ENCODE results near the gene EHBP1.

Gene EHBP1

GRCh38 chr2:62844311-62845090, 139.0 kb downstream of the EHBP1 start:
- Mint-ChIP-seq H3K36me3 (peaks cover 24% of the 10 kb centered on the region), H3K27ac (no peak overlapping the region), H3K27me3 (no peaks in the 10 kb centered on the region), H3K4me3 (no peak overlapping the region), H3K9me3 (peaks cover 9% of the 10 kb centered on the region), H3K4me1 (no peaks in the 10 kb centered on the region)

- Mint-ChIP-seq H3K4me1 (no peaks in the 10 kb centered on the region), H3K4me3 (no peak overlapping the region), H3K36me3 (peaks cover 26% of the 10 kb centered on the region), H3K27ac (no peak overlapping the region), H3K9me3 (peaks cover 9% of the 10 kb centered on the region), H3K27me3 (no peaks in the 10 kb centered on the region)
Measured at GRCh38 chr2:62845256-62845655, 139.7 kb downstream of the EHBP1 start.

GRCh38 chr2:62852254-62852653, 146.7 kb downstream of the EHBP1 start:
- Mint-ChIP-seq H3K4me1 (no peaks in the 10 kb centered on the region), H3K27me3 (no peaks in the 10 kb centered on the region), H3K4me3 (no peak overlapping the region), H3K27ac (no peak overlapping the region), H3K9me3 (peaks cover 12% of the 10 kb centered on the region), H3K36me3 (peaks cover 26% of the 10 kb centered on the region)

- Mint-ChIP-seq H3K4me1 (no peaks in the 10 kb centered on the region), H3K36me3 (peaks cover 18% of the 10 kb centered on the region), H3K9me3 (peaks cover 7% of the 10 kb centered on the region), H3K27ac (no peak overlapping the region), H3K4me3 (no peak overlapping the region), H3K27me3 (no peaks in the 10 kb centered on the region)
Measured at GRCh38 chr2:62854600-62855514, 149.3 kb downstream of the EHBP1 start.

GRCh38 chr2:62856228-62857040, 150.9 kb downstream of the EHBP1 start:
- H3K9me3 Mint-ChIP-seq, result peaks cover 7% of the 10 kb centered on the region
- no peaks in the 10 kb centered on the region for H3K4me1 Mint-ChIP-seq
- H3K36me3 Mint-ChIP-seq, result peaks cover 14% of the 10 kb centered on the region

GRCh38 chr2:62857139-62857931, 151.8 kb downstream of the EHBP1 start:
- no peaks in the 10 kb centered on the region for H3K4me1 Mint-ChIP-seq
- H3K36me3 Mint-ChIP-seq, result peaks cover 15% of the 10 kb centered on the region
- no peak overlapping the region for H3K27ac Mint-ChIP-seq
- no peaks in the 10 kb centered on the region for H3K27me3 Mint-ChIP-seq
- no peak overlapping the region for H3K4me3 Mint-ChIP-seq
- H3K9me3 Mint-ChIP-seq, result peaks cover 7% of the 10 kb centered on the region

More at GRCh38 chr2:62856228-62857040, 150.9 kb downstream of the EHBP1 start:
- H3K27me3 Mint-ChIP-seq, result no peaks in the 10 kb centered on the region
- H3K4me3 Mint-ChIP-seq, result no peak overlapping the region
- H3K27ac Mint-ChIP-seq, result no peak overlapping the region

GRCh38 chr2:62858231-62858832, 152.8 kb downstream of the EHBP1 start:
- Mint-ChIP-seq H3K4me3 (no peak overlapping the region), H3K36me3 (peaks cover 10% of the 10 kb centered on the region), H3K9me3 (peaks cover 5% of the 10 kb centered on the region), H3K27ac (no peak overlapping the region), H3K27me3 (no peaks in the 10 kb centered on the region), H3K4me1 (no peaks in the 10 kb centered on the region)

GRCh38 chr2:62868947-62869346, 163.4 kb downstream of the EHBP1 start:
- H3K36me3 Mint-ChIP-seq, result peaks cover 59% of the 10 kb centered on the region
- peaks cover 19% of the 10 kb centered on the region for H3K9me3 Mint-ChIP-seq
- no peak overlapping the region for H3K27ac Mint-ChIP-seq
- H3K27me3 Mint-ChIP-seq, result no peaks in the 10 kb centered on the region
- H3K4me3 Mint-ChIP-seq, result no peak overlapping the region
- no peaks in the 10 kb centered on the region for H3K4me1 Mint-ChIP-seq

- H3K36me3 Mint-ChIP-seq, result peaks cover 60% of the 10 kb centered on the region
- H3K27me3 Mint-ChIP-seq, result no peaks in the 10 kb centered on the region
- peaks cover 27% of the 10 kb centered on the region for H3K9me3 Mint-ChIP-seq
- no peak overlapping the region for H3K4me3 Mint-ChIP-seq
- no peak overlapping the region for H3K27ac Mint-ChIP-seq
- H3K4me1 Mint-ChIP-seq, result no peaks in the 10 kb centered on the region
Measured at GRCh38 chr2:62870966-62871365, 165.5 kb downstream of the EHBP1 start.

- peaks cover 62% of the 10 kb centered on the region for H3K36me3 Mint-ChIP-seq
- H3K4me1 Mint-ChIP-seq, result no peaks in the 10 kb centered on the region
- H3K27me3 Mint-ChIP-seq, result no peaks in the 10 kb centered on the region
- H3K4me3 Mint-ChIP-seq, result no peak overlapping the region
- H3K9me3 Mint-ChIP-seq, result peaks cover 32% of the 10 kb centered on the region
- no peak overlapping the region for H3K27ac Mint-ChIP-seq
Measured at GRCh38 chr2:62871506-62871905, 166.0 kb downstream of the EHBP1 start.

GRCh38 chr2:62873603-62874002, 168.1 kb downstream of the EHBP1 start:
- Mint-ChIP-seq H3K36me3 (peaks cover 70% of the 10 kb centered on the region), H3K9me3 (peaks cover 34% of the 10 kb centered on the region), H3K4me3 (no peak overlapping the region), H3K27me3 (no peaks in the 10 kb centered on the region), H3K27ac (no peak overlapping the region), H3K4me1 (no peaks in the 10 kb centered on the region)

- no peaks in the 10 kb centered on the region for H3K27me3 Mint-ChIP-seq
- H3K4me3 Mint-ChIP-seq, result no peak overlapping the region
- no peaks in the 10 kb centered on the region for H3K4me1 Mint-ChIP-seq
- no peak overlapping the region for H3K27ac Mint-ChIP-seq
- H3K9me3 Mint-ChIP-seq, result peaks cover 34% of the 10 kb centered on the region
- H3K36me3 Mint-ChIP-seq, result peaks cover 73% of the 10 kb centered on the region
Measured at GRCh38 chr2:62874881-62875383, 169.4 kb downstream of the EHBP1 start.

- Mint-ChIP-seq H3K27me3 (no peaks in the 10 kb centered on the region), H3K4me3 (no peak overlapping the region), H3K9me3 (peaks cover 10% of the 10 kb centered on the region), H3K36me3 (peaks cover 42% of the 10 kb centered on the region), H3K27ac (no peak overlapping the region), H3K4me1 (no peaks in the 10 kb centered on the region)
Measured at GRCh38 chr2:62881162-62881795, 175.8 kb downstream of the EHBP1 start.

- Mint-ChIP-seq H3K36me3 (peaks cover 22% of the 10 kb centered on the region), H3K4me1 (no peaks in the 10 kb centered on the region), H3K9me3 (peaks cover 6% of the 10 kb centered on the region), H3K27me3 (no peaks in the 10 kb centered on the region), H3K4me3 (no peak overlapping the region), H3K27ac (no peak overlapping the region)
Measured at GRCh38 chr2:62883629-62884028, 178.1 kb downstream of the EHBP1 start.

Measured in activated naive CD4-positive, alpha-beta T cell treated with anti-CD3 and anti-CD28 coated beads, Interleukin-2, amount 50 U/mL, for 24 hours (primary cell).